H1 (cell line): ENCODE results near the gene CALHM3. TPM values are rescaled to one million over a fixed set of nuclear protein-coding genes. Genes with fewer than 3 reads are reported as not detected.

Experiments used
- CTCF ChIA-PET: fragments of 300-600 bp; sonication (Branson Sonifier 250); formaldehyde crosslinking; loops from one replicate; lab custom pipeline; 2021; ENCODE audit not compliant: partially characterized antibody; lab: Charles Lee
- POLR2A ChIA-PET: fragments of 300-600 bp; sonication (Branson Sonifier 250); formaldehyde crosslinking; loops from one replicate; lab custom pipeline; 2021; ENCODE audit warnings: inconsistent platforms; ENCODE audit not compliant: partially characterized antibody; lab: Charles Lee
- DNase-seq, 2 experiments: peaks; one replicate each; pipeline versions ENCODE4 v3.0.0 to v3.0.0-alpha.2; 2010 to 2022; ENCODE audit warnings: low spot score in 2 of 2, low read depth in 1 of 2, mixed read lengths in 1 of 2
- FAIRE-seq: peaks from 2 replicates; lab custom pipeline; 2011; peaks lifted over from hg19 to GRCh38; lab: Jason Lieb, UNC
- H2AFZ ChIP-seq: 2 replicates; pipeline ENCODE4 v1.8.1; 2012; ENCODE audit warnings: low read length, inconsistent platforms
- H2AK5ac ChIP-seq: 2 replicates; pipeline ENCODE4 v1.6.1; 2013; ENCODE audit warnings: low read depth, low read length
- H2BK120ac ChIP-seq: replicated peaks from 2 replicates; pipeline ENCODE3; 2013; ENCODE audit warnings: low read depth, low read length, inconsistent platforms
- H2BK12ac ChIP-seq: 2 replicates; pipeline ENCODE4 v1.6.1; 2013; ENCODE audit warnings: low read depth, low read length
- H2BK15ac ChIP-seq: 2 replicates; pipeline ENCODE4 v1.6.1; 2013; ENCODE audit warnings: low read length
- H2BK20ac ChIP-seq: 2 replicates; pipeline ENCODE4 v1.6.1; 2013; ENCODE audit warnings: low read length
- H2BK5ac ChIP-seq: 2 replicates; pipeline ENCODE4 v1.6.1; 2013; ENCODE audit warnings: low read depth, low read length
- H3K14ac ChIP-seq: 2 replicates; pipeline ENCODE4 v1.6.1; 2013; ENCODE audit warnings: inconsistent platforms; ENCODE audit not compliant: insufficient read length
- H3K18ac ChIP-seq: 2 replicates; pipeline ENCODE4 v1.6.1; 2013; ENCODE audit warnings: low read length; ENCODE audit errors: extremely low read depth
- H3K23ac ChIP-seq: 2 replicates; pipeline ENCODE4 v1.6.1; 2013; ENCODE audit warnings: inconsistent platforms; ENCODE audit not compliant: insufficient read length
- H3K23me2 ChIP-seq: 2 replicates; pipeline ENCODE4 v1.6.1; 2013; ENCODE audit warnings: low read depth, low read length
- H3K27ac ChIP-seq: 2 replicates; pipeline ENCODE4 v1.6.1; 2011; ENCODE audit warnings: low read depth, low read length, inconsistent platforms
- H3K27me3 ChIP-seq, 4 experiments: replicated peaks in 1 of 4; 1 replicate in 1 of 4; 2 replicates in 3 of 4; pipeline versions ENCODE4 v1.6.1 to v1.8.1; 2011 to 2013; ENCODE audit warnings: low read length in 3 of 4, mild to moderate bottlenecking in 3 of 4, inconsistent platforms in 2 of 4, mixed read lengths in 2 of 4, moderate library complexity in 1 of 4; ENCODE audit not compliant: control insufficient read depth in 3 of 4, insufficient read depth in 3 of 4; ENCODE audit errors: extremely low read depth in 1 of 4
- H3K36me3 ChIP-seq, 4 experiments: 2 replicates each; pipeline versions ENCODE4 v1.6.1 to v1.8.1; 2011 to 2013; ENCODE audit warnings: mild to moderate bottlenecking in 4 of 4, low read length in 3 of 4, moderate library complexity in 2 of 4, control low read depth in 1 of 4, inconsistent platforms in 1 of 4; ENCODE audit not compliant: insufficient read depth in 4 of 4, control insufficient read depth in 2 of 4
- H3K4ac ChIP-seq: replicated peaks from 2 replicates; pipeline ENCODE3; 2013; ENCODE audit warnings: low read length, low read depth, mixed read lengths, inconsistent platforms; ENCODE audit not compliant: insufficient read length
- H3K4me1 ChIP-seq, 4 experiments: replicated peaks in 1 of 4; 1 replicate in 1 of 4; 2 replicates in 3 of 4; pipeline versions ENCODE4 v1.6.1 to v1.8.1; 2011 to 2013; ENCODE audit warnings: low read length in 3 of 4, inconsistent platforms in 2 of 4, mixed read lengths in 1 of 4; ENCODE audit not compliant: insufficient read depth in 4 of 4, control insufficient read depth in 3 of 4
- H3K4me2 ChIP-seq, 2 experiments: 2 replicates each; pipeline versions ENCODE4 v1.6.1 to v1.8.1; 2011 to 2013; ENCODE audit warnings: low read depth in 2 of 2, low read length in 2 of 2, control low read depth in 1 of 2, inconsistent platforms in 1 of 2, mild to moderate bottlenecking in 1 of 2; ENCODE audit not compliant: insufficient read depth in 1 of 2
- H3K4me3 ChIP-seq, 4 experiments: fragments of 200-600, 300-600 bp in 1 of 4; sonication (generic), shearing (Covaris generic), sonication (Bioruptor Twin) in 1 of 4; 2 replicates each; pipeline versions ENCODE4 v1.5.1 to v1.8.1; 2011 to 2016; ENCODE audit warnings: low read length in 4 of 4, low read depth in 3 of 4, control low read depth in 2 of 4, inconsistent platforms in 2 of 4, mild to moderate bottlenecking in 2 of 4, mixed read lengths in 1 of 4, moderate library complexity in 1 of 4; ENCODE audit not compliant: insufficient read depth in 2 of 4; ENCODE audit errors: extremely low read depth in 1 of 4
- H3K56ac ChIP-seq: replicated peaks from 2 replicates; pipeline ENCODE3; 2013; ENCODE audit warnings: low read depth, mild to moderate bottlenecking, mixed read lengths, low read length, inconsistent platforms; ENCODE audit not compliant: insufficient read length
- H3K79me1 ChIP-seq: 2 replicates; pipeline ENCODE4 v1.6.1; 2013; ENCODE audit warnings: low read depth, low read length, control low read depth
- H3K79me2 ChIP-seq, 2 experiments: 2 replicates each; pipeline versions ENCODE4 v1.6.1 to v1.8.1; 2012 to 2013; ENCODE audit warnings: low read length in 2 of 2, mild to moderate bottlenecking in 2 of 2, inconsistent platforms in 1 of 2; ENCODE audit not compliant: insufficient read depth in 2 of 2, control insufficient read depth in 1 of 2
- H3K9ac ChIP-seq, 4 experiments: replicated peaks in 1 of 4; 1 replicate in 1 of 4; 2 replicates in 3 of 4; pipeline versions ENCODE4 v1.6.1 to v1.8.1; 2011 to 2013; ENCODE audit warnings: low read depth in 3 of 4, low read length in 3 of 4, control low read depth in 2 of 4, mild to moderate bottlenecking in 2 of 4, moderate library complexity in 2 of 4, inconsistent platforms in 1 of 4; ENCODE audit errors: extremely low read depth in 1 of 4
- H3K9me3 ChIP-seq, 2 experiments: 2 replicates each; pipeline versions ENCODE4 v1.6.1 to v1.8.1; 2012 to 2013; ENCODE audit warnings: mild to moderate bottlenecking in 2 of 2, moderate library complexity in 2 of 2, control low read depth in 1 of 2, inconsistent platforms in 1 of 2, low read depth in 1 of 2, low read length in 1 of 2, mixed read lengths in 1 of 2; ENCODE audit not compliant: insufficient read depth in 2 of 2
- H4K20me1 ChIP-seq, 2 experiments: replicated peaks in 1 of 2; 2 replicates each; pipeline versions ENCODE3 to v1.8.1; 2011 to 2013; ENCODE audit warnings: inconsistent platforms in 2 of 2, low read length in 2 of 2, mild to moderate bottlenecking in 1 of 2; ENCODE audit not compliant: insufficient read depth in 2 of 2, control insufficient read depth in 1 of 2
- H4K5ac ChIP-seq: 2 replicates; pipeline ENCODE4 v1.6.1; 2013; ENCODE audit warnings: low read length, low read depth, mixed read lengths, inconsistent platforms; ENCODE audit not compliant: insufficient read length
- H4K8ac ChIP-seq: 2 replicates; pipeline ENCODE4 v1.8.0; 2013; ENCODE audit warnings: mild to moderate bottlenecking, moderate library complexity, low read length, inconsistent platforms; ENCODE audit not compliant: insufficient read depth; ENCODE audit errors: extremely low read depth
- H4K91ac ChIP-seq: replicated peaks from 2 replicates; pipeline ENCODE3; 2013; ENCODE audit warnings: low read length, mixed read lengths, inconsistent platforms; ENCODE audit not compliant: insufficient read length
- BCL11A ChIP-seq, 2 experiments: IDR thresholded peaks; one replicate each; pipeline ENCODE4 v1.6.1; 2011; ENCODE audit warnings: low read depth in 2 of 2, low read length in 2 of 2, mild to moderate bottlenecking in 2 of 2
- CBX8 ChIP-seq: fragments of 300-800, 300-1000 bp; sonication (generic); IDR thresholded peaks from 2 replicates; pipeline ENCODE4 v1.7.1; 2016; ENCODE audit warnings: low read depth, low read length, borderline replicate concordance
- HDAC6 ChIP-seq: IDR thresholded peaks from one replicate; pipeline ENCODE4 v1.7.1; 2012; ENCODE audit warnings: low read depth, mild to moderate bottlenecking, inconsistent platforms, low read length, moderate library complexity
- JUN ChIP-seq: IDR thresholded peaks from 2 replicates; pipeline ENCODE4 v1.6.1; 2011; ENCODE audit warnings: low read depth, mild to moderate bottlenecking, improper control_type of control experiment, low read length
- KDM4A ChIP-seq: IDR thresholded peaks from one replicate; pipeline ENCODE4 v1.7.1; 2012; ENCODE audit warnings: low read depth, mild to moderate bottlenecking, moderate library complexity, low read length, inconsistent platforms; ENCODE audit not compliant: severe bottlenecking
- NRF1 ChIP-seq: IDR thresholded peaks from 2 replicates; pipeline ENCODE4 v1.6.1; 2011; ENCODE audit warnings: mild to moderate bottlenecking, low read depth, low read length, improper control_type of control experiment
- SUZ12 ChIP-seq: fragments of 200-600 bp; sonication (generic); IDR thresholded peaks from 2 replicates; pipeline ENCODE4 v1.6.1; 2012; ENCODE audit warnings: mild to moderate bottlenecking, inconsistent platforms, low read length, moderate library complexity, mixed read lengths
- WGBS, 2 experiments: shearing (Covaris generic) in 1 of 2; methylation state at CpG; one replicate each; pipeline versions ENCODE4 v1.1.6 to v1.1.7; 2013 to 2015; ENCODE audit warnings: low lambda C conversion rate in 2 of 2, mixed read lengths in 2 of 2, inconsistent platforms in 1 of 2, low coverage in 1 of 2, missing lambda C conversion rate in 1 of 2; ENCODE audit not compliant: insufficient replicate concordance in 2 of 2, insufficient coverage in 1 of 2, insufficient read length in 1 of 2; ENCODE audit errors: extremely low coverage in 1 of 2, missing lambda C conversion rate in 1 of 2; 5-methylcytosine and 5-hydroxymethylcytosine counted together
- polyA plus RNA-seq, 7 experiments: library from polyadenylated mRNA; depleted of rRNA in 3 of 7; stranded (reverse) in 5 of 7; unstranded in 2 of 7; fragments of >200 nt in 5 of 7; fragments of 200-250 nt in 2 of 7; gene quantifications; 1 replicate in 5 of 7; 2 replicates in 1 of 7; 4 replicates in 1 of 7; pipeline versions ENCODE4 v1.2.1 to v1.2.3, GENCODE V29; 2011 to 2013; ENCODE audit warnings: missing spikeins in 2 of 7, mixed read lengths in 2 of 7
- total RNA-seq: library from RNA; stranded (reverse); fragmentation: NEBNext Ultra II Directional; extraction: Animal tissue kit (Norgen Biotek cat#: 25700); gene quantifications from 2 replicates; pipeline ENCODE4 v1.2.1, GENCODE V29; 2021
- TF ChIP-seq, protein P1 (sequence below), 3 experiments: IDR thresholded peaks; 1 replicate in 2 of 3; 2 replicates in 1 of 3; pipeline versions ENCODE4 v1.5.1 to v1.6.1; 2011; ENCODE audit warnings: low read length in 3 of 3, mild to moderate bottlenecking in 3 of 3, inconsistent platforms in 2 of 3, low read depth in 1 of 3, moderate library complexity in 1 of 3; ENCODE audit not compliant: insufficient read depth in 1 of 3; ENCODE audit errors: control extremely low read depth in 1 of 3
- TF ChIP-seq, protein P2 (sequence below): IDR thresholded peaks from 2 replicates; pipeline ENCODE4 v1.6.1; 2012; ENCODE audit warnings: inconsistent platforms

CALHM3 gene
- total and polyA plus RNA-seq, 2 of the 8 experiments (the other 6 are each of a cell fraction or from before 2014, with no cell fraction given), result 0.17 to 0.60 TPM

- H3K23ac ChIP-seq, result no peak overlapping the region
- no peak overlapping the region for H2BK5ac ChIP-seq
- no peak overlapping the region for H4K8ac ChIP-seq
- H3K9ac ChIP-seq, result no peak overlapping the region
- TF ChIP-seq, protein P1, sequence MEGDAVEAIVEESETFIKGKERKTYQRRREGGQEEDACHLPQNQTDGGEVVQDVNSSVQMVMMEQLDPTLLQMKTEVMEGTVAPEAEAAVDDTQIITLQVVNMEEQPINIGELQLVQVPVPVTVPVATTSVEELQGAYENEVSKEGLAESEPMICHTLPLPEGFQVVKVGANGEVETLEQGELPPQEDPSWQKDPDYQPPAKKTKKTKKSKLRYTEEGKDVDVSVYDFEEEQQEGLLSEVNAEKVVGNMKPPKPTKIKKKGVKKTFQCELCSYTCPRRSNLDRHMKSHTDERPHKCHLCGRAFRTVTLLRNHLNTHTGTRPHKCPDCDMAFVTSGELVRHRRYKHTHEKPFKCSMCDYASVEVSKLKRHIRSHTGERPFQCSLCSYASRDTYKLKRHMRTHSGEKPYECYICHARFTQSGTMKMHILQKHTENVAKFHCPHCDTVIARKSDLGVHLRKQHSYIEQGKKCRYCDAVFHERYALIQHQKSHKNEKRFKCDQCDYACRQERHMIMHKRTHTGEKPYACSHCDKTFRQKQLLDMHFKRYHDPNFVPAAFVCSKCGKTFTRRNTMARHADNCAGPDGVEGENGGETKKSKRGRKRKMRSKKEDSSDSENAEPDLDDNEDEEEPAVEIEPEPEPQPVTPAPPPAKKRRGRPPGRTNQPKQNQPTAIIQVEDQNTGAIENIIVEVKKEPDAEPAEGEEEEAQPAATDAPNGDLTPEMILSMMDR (IDR thresholded peaks at IDR 0.05; ENCODE audit: control extremely low read depth in 1 of 3, insufficient read depth in 1 of 3, low read depth in 1 of 3, low read length in 3 of 3), result no peak
- TF ChIP-seq JUN (no peak), BCL11A (IDR thresholded peaks at IDR 0.05; ENCODE audit: low read depth in 2 of 2, low read length in 2 of 2) (no peak), NRF1 (no peak), HDAC6 (no peak), SUZ12 (no peak), CBX8 (no peak), KDM4A (no peak)
- TF ChIP-seq, protein P2, sequence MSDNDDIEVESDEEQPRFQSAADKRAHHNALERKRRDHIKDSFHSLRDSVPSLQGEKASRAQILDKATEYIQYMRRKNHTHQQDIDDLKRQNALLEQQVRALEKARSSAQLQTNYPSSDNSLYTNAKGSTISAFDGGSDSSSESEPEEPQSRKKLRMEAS, result no peak
- DNase-seq (no peak), FAIRE-seq (no peak)
- H2AFZ ChIP-seq, result no peak overlapping the region
- H2BK15ac ChIP-seq, result no peak overlapping the region
- H4K20me1 ChIP-seq, result no peaks in the 10 kb centered on the region
- H4K91ac ChIP-seq, result no peak overlapping the region
- no peak overlapping the region for H3K27ac ChIP-seq
- H3K79me1 ChIP-seq, result no peaks in the 10 kb centered on the region
- H3K4ac ChIP-seq, result no peak overlapping the region
- POLR2A ChIA-PET, result interaction anchor here (0.6 to 3.1 kb wide), 6 partner anchors 24 to 148 kb away, joined by 3 to 12 read pairs (median 4); partner anchors contain the start of gene CALHM2
- H2BK20ac ChIP-seq, result no peak overlapping the region
- H3K18ac ChIP-seq, result no peak overlapping the region
- H2AK5ac ChIP-seq, result no peak overlapping the region
- H3K4me3 ChIP-seq, result no peak overlapping the region
- peaks cover 4% of the 10 kb centered on the region; the same call in 1 of the 2 replicates for H3K23me2 ChIP-seq
- no peak overlapping the region for H4K5ac ChIP-seq
- 89% methylated on average over 4 of the region's 4 CpGs; no CpG with 5 or more reads in 1 of the 2 experiments for WGBS, 2 experiments
- H3K4me1 ChIP-seq, result peaks cover 0 to 16% (median 11%) of the 10 kb centered on the region in 4 experiments; a peak in 6 of 7 replicates
- H3K36me3 ChIP-seq, result no peaks in the 10 kb centered on the region
- no peak overlapping the region for H3K56ac ChIP-seq
- no peaks in the 10 kb centered on the region for H3K9me3 ChIP-seq
- no peak overlapping the region for H3K14ac ChIP-seq
- H2BK120ac ChIP-seq, result no peak overlapping the region
- no peak overlapping the region for H3K4me2 ChIP-seq
- no peak overlapping the region for H2BK12ac ChIP-seq
- CTCF ChIA-PET, result interaction anchor here (0.6 to 9.0 kb wide), 20 partner anchors 9 to 211 kb away, joined by 3 to 71 read pairs (median 8); partner anchors contain the start of genes CALHM1, CALHM2 and NEURL1
- H3K79me2 ChIP-seq, result no peaks in the 10 kb centered on the region
- no peaks in the 10 kb centered on the region; a peak in 2 of 7 replicates for H3K27me3 ChIP-seq
Measured at GRCh38 chr10:103475437-103475836, 3.6 kb downstream of the CALHM3 start.
